ENCODE data around the gene SUGP2.

SUGP2 gene

DNA sequence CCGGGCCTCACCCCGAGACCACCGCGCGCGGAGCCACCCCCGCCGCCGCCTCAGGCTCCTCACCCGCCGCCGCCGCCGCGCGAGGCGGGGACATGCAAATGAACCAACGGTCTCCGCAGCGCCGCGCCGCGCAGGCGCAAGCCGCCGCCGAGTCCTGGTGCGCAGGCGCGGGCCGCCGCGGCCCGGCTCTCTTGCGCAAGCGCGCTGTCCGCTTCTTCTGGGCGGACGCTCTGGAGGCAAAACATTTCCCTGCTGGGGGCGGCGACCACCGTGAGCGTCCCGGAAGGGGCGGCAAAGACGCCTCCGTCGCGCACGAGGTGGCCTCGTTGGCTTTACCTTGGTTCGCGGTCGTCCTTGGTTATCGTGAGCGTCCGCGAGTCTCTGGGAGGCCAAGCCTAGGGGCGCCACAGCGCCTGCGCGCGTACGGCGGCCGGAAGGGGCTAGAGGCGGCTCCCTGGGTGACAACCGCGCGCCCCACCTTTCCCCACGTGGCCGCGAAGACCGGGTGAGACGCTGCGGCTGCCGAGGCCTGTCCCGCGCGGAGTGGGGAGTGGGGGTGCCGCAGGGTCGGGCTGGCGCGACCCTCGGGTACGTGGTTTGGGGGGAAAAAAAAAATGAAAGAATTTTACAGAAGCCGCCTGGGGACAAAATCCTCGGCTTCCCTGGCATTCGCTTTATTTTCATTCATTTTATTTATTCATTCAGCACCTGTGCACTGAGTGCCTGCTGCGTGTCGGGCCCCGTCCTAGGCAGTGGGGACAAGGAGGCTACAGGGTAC is at the start of gene SUGP2, which contains the start of gene ARMC6:
TSS of gene SUGP2 (minus strand) at position 92 of the 778 bp plus-strand sequence. CDS start 2,446 bp downstream, outside the sequence.
TSS of gene ARMC6 (plus strand) at position 178 of the 778 bp plus-strand sequence. CDS start 607 bp downstream, outside the sequence.
- peak; percentile 87 for DNase-seq (ENCODE audit: low read depth)

DNA sequence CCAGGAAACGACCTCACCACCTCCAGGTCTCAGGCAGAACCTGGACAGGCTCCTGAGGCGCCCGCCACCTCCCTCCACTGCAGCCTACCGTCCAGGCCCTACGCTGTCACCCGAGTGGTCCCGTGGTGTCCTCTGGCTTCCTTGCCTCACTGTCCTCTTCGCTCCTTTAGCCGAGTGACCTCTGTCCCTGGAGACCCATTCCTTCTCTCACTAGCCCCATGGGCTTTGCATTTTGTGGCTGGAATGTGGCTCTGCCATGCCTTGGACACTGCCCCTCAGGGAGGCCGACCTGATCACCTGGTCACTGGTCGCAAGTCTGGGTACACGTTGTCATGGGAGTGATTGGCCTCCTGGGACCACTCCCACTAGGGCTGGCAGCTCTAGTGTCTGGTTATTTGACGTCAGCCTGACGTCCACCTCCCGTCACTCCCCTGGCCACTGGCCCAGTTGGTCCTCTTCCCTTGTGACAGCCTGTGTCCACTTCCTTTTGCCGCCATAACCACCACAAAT is 48.4 kb upstream of the SUGP2 start:
- no peak for DNase-seq (ENCODE audit: low read depth)

DNA sequence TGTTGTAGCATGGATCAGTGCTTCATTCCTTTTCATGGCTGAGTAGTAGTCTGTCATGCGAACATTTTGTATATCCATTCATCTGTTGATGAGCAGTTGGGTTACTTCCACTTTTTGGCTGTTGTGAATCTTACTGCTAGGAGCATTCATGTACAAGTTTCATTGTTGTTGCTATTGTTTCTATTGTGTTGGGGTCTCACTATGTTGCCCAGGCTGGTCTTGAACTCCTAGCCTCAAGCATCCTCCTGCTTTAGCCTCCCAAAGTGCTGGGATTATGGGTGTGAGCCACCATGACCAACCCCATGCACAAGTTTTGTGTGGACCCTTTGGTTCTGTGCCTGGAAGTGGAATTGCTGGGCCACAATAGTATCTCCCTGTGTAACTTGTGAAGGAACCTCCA is 46.3 kb upstream of the SUGP2 start:
- no peak for DNase-seq (ENCODE audit: low read depth)

GRCh38 chr19:19078801-19079200 is 45.5 kb upstream of the SUGP2 start:
- DNase-seq (ENCODE audit: low read depth), result no peak

GRCh38 chr19:19077103-19077502 is 43.8 kb upstream of the SUGP2 start:
- no peak for DNase-seq (ENCODE audit: low read depth)

- no peak for DNase-seq (ENCODE audit: low read depth)
Measured at GRCh38 chr19:19076476-19076875, 43.2 kb upstream of the SUGP2 start.

- DNase-seq (ENCODE audit: low read depth), result no peak
Measured at GRCh38 chr19:19075126-19075525, 41.8 kb upstream of the SUGP2 start.

DNA sequence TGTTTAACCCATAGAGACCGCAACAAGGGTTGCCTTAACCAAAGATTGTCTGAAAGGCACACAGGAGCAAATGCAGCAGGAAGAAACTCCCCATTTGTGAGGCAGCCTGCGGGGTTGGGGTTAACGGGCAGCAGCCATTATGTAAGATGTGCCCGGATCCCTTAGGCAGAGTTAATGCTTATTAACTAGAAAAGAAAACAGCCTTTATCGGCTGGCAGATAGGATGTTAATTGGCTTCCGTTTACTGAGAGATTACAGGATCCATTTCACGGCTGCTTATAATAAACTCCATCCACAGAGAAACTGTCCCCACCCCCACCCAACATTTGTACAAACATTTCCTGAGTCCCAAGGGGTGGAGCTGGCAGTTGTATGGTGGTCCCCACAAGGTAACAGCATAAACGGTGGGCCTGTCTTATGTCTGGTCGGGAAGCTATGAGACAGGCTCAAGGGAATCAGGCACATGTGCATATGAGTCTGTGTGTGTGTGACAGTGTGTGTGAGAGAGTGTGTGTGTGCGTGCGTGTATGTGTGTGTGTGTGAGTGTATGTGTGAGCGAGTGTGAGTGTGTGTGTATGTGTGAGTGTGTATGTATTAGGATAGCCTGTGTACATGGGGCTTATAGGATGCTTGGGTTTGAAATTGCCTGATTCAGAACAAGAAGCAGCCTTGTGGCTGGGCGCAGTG is 41.0 kb upstream of the SUGP2 start:
- no peak for DNase-seq (ENCODE audit: low read depth)

DNA sequence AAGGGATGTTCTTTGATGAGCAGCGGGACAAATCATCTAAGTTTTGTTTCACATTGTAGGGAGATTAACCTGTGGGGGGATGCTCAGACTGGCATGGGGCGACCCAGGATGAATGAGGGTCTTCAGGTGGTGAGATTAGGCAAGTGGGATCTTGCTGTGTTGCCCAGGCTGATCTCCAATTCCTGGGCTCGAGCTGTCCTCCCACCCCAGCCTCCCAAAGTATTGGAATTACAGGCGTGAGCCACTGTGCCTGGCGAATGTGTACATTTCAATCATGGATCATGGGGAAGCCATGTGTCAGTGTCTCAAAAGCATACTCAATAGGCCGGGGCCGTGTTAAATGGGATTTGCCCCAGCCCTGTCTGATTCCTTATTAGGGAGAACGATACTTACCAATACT is 38.6 kb upstream of the SUGP2 start:
- no peak for DNase-seq (ENCODE audit: low read depth)

GRCh38 chr19:19068659-19069654 is 35.6 kb upstream of the SUGP2 start:
- DNase-seq (ENCODE audit: low read depth), result no peak

- DNase-seq (ENCODE audit: low read depth), result no peak
Measured at GRCh38 chr19:19067276-19068072, 34.2 kb upstream of the SUGP2 start.

GRCh38 chr19:19064811-19065745 is 31.8 kb upstream of the SUGP2 start:
- peak; percentile 23 for DNase-seq (ENCODE audit: low read depth)

- no peak for DNase-seq (ENCODE audit: low read depth)
Measured at GRCh38 chr19:19064098-19064722, 30.9 kb upstream of the SUGP2 start.

- DNase-seq (ENCODE audit: low read depth), result peak; percentile 99
Measured at GRCh38 chr19:19063183-19064097, 30.1 kb upstream of the SUGP2 start, which contains the start of gene SLC25A42. SLC25A42 (plus strand) TSS chr19:19063994; CDS start chr19:19096125, 32,131 bp downstream.

GRCh38 chr19:19062454-19063182 is 29.3 kb upstream of the SUGP2 start:
- DNase-seq (ENCODE audit: low read depth), result peak; percentile 80

- DNase-seq (ENCODE audit: low read depth), result no peak
Measured at GRCh38 chr19:19061506-19061905, 28.2 kb upstream of the SUGP2 start.

GRCh38 chr19:19059837-19060611 is 26.7 kb upstream of the SUGP2 start:
- DNase-seq (ENCODE audit: low read depth), result no peak

Measured in ELR (cell line).